Stimulated activated CD8-positive, alpha-beta memory T cell treated with anti-CD3 and anti-CD28 coated beads, Interleukin-15, amount 100 ng/mL, for 24 hours (primary cell): ENCODE data around the gene H1-8.
"Not testable (repeated sequence)": the region's sequence is repeated elsewhere in the genome, so short reads cannot be mapped to it uniquely, and the experiment has no call there.

Experiments used
- DNase-seq: peaks from one replicate; pipeline ENCODE4 v3.0.0-alpha.2; 2020; ENCODE audit warnings: low read depth

The H1-8 gene

DNA sequence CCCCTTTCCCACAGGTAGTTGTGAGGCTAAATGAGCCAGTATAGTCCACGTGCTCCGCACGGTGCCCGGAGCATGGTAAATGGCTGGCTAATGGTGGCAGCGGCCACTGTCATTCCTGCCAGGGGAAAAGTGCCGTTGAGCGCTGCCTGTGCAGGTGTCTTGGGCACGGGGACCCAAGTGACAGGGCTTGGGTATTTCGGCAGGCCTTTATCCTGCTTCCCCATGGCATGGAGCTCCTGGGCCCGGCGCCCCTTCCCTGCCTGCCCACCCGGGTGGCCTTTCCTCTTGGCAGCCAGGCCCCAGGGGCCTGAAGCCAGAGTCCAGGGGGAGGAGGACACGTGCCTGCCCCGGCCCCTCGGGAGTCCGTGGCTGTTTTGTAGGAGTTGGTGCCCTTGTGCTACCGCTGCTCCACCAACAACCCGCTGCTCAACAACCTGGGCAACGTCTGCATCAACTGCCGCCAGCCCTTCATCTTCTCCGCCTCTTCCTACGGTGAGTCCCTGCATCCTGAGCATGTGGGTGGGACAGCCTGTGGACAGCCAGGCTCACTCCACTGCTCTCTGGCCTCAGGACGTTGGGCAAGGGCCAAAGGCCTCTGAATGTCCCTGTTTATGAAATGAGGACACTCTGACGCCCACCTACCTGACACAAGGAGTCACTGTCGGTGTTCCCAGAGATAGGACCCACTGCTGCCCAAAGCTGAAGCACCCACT lies 27.7 kb upstream of the H1-8 start:
- DNase-seq = not testable (repeated sequence)

DNA sequence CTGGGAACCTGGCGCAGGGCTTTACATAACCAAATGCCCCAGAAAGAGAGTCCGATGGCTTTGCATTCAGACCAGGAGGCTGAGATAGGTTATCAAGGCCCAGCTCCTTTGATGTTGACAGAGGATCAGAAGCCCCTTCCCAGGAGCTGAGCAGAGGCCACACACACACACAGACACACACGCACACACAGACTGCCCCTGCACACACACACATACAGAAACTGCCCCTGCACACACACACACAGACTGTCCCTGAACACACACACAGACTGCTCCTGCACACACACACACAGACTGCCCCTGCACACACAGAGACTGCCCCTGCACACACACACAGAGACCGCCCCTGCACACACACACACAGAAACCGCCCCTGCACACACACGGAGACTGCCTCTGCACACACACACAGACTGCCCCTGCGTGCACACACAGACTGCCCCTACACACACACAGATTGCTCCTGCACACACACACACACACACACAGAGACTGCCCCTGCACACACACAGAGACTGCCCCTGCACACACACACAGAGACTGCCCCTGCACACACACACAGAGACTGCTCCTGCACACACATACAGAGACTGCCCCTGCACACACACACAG lies 27.0 kb upstream of the H1-8 start:
- DNase-seq = not testable (repeated sequence)

DNA sequence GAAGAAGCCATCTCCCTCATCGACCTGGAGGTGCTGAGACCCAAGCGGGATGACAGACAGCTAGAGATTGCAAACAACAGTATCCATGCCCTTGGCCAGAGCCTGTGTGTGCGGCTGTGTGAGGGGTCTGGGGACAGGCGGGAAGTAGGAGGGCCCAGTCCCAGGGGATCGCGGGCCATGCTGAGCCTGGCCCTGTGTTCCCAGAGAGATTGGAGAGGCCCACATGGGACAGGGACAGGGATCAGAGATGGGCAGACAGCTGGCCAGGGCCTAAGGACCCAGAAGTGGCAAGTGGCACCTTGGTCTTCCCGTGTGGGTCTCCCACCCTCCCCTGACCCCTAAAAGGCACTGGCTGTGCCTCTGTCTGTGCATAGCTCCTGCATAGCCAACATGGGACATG lies 25.5 kb upstream of the H1-8 start:
- no peak for DNase-seq

DNA sequence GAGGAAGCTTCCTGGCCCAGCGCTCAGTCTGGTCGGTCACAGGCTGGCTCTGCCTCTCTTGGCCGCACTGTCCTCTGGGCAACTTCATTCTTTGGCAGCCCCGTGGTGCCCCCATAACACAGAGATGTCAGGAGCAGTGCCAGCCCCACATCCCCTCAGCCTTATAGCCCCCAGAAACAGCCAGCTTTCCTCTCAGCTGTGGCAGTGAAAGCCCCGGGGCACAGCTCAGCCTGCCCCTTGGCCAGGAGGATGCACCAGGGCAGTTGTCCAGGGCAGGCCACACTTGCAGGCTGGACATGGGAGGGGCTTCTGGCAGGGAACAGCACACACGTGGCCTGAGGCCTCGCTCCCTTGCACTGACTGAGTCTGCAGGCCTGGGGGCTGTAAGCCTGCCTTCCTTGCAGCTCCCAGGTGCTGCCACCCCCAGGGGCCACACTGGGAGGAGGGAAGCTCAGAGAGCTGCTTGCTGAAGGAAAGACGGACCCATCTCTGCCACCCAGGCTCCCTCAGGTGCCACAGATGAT lies 24.9 kb upstream of the H1-8 start:
- no peak for DNase-seq

DNA sequence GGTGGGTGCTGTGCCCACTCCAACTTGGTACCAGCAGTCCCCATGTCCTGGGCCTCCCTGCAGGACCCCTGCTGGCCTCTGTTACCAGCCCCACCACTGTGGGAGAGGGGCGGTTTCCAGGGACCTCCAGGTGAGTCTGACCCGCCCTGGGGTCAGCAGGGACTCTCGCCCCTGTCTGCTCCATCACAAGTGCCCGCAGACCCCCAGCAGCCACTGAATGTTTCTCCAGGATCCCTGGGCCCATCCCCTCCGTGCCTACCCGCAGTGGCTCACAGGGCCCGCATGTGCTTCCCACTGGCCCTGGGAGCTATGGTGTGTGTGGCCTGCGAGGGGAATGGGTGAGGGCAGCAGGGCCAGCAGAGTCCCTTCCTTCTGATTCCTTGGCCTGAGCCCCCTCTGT lies 24.4 kb upstream of the H1-8 start:
- no peak for DNase-seq

GRCh38 chr3:129519449-129519848 lies 23.5 kb upstream of the H1-8 start:
- DNase-seq = no peak

GRCh38 chr3:129519896-129520715 lies 22.9 kb upstream of the H1-8 start:
- DNase-seq = no peak

DNA sequence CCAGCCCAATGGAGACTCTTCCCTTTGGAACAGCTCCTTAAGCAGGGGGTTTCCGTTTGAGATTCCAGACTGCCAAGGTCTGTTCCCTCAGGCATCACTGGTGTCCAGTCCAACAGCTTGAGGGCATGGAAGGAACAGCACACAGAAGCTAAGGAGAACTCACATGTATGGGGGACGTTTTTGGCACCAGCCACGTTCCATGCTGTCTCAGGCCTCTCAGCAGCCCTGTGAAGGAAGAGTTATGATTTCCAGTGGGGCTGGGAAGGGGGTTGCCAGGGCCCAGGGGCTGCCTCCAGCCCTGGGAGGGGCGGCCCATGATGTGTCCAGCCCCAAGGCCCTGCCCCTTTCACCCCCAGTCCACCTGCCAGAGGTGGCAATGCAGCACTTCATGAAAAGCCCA lies 22.0 kb upstream of the H1-8 start:
- DNase-seq = no peak

DNA sequence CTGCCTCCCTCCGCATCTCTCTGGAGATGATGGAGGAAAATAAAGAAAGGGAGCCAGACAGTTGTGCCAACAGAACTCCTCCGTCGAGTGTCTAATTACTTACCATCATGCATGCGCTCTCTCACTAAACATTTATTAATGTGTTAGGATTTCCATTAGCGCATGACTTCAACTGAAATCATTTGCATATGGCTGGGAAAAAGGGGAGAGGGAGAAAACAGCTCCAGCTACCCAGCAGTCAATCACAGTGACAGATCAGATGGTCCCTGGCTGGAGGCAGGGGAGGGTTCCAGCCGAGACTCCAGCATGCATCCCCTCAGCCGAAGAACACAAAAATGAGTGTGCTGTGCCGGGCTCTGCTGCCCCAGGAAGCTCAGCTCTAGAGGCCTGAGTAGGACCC lies 21.4 kb upstream of the H1-8 start:
- no peak for DNase-seq

GRCh38 chr3:129522953-129523352 lies 20.0 kb upstream of the H1-8 start:
- no peak for DNase-seq

GRCh38 chr3:129524081-129524480 lies 18.9 kb upstream of the H1-8 start:
- DNase-seq = no peak

GRCh38 chr3:129525341-129525968 lies 17.5 kb upstream of the H1-8 start:
- no peak for DNase-seq

GRCh38 chr3:129526121-129526900 lies 16.7 kb upstream of the H1-8 start:
- DNase-seq = no peak

- DNase-seq = no peak
Observed at GRCh38 chr3:129527262-129527661, 15.7 kb upstream of the H1-8 start.

DNA sequence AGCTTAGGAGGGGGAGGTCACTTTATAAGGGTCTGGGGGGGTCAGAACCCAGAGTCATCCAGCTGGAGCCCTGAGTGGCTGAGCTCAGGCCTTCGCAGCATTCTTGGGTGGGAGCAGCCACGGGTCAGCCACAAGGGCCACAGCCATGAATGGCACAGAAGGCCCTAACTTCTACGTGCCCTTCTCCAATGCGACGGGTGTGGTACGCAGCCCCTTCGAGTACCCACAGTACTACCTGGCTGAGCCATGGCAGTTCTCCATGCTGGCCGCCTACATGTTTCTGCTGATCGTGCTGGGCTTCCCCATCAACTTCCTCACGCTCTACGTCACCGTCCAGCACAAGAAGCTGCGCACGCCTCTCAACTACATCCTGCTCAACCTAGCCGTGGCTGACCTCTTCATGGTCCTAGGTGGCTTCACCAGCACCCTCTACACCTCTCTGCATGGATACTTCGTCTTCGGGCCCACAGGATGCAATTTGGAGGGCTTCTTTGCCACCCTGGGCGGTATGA lies 14.3 kb upstream of the H1-8 start, which contains the start of gene RHO:
TSS of gene RHO (plus strand) at position 51 of the 512 bp plus-strand sequence. CDS start at position 146, 95 bp downstream.
- DNase-seq = no peak

- DNase-seq = no peak
Observed at GRCh38 chr3:129529436-129530210, 13.4 kb upstream of the H1-8 start.

- DNase-seq = no peak
Observed at GRCh38 chr3:129530251-129530791, 12.7 kb upstream of the H1-8 start.

GRCh38 chr3:129530821-129531220 lies 12.2 kb upstream of the H1-8 start:
- no peak for DNase-seq

GRCh38 chr3:129531699-129532098 lies 11.3 kb upstream of the H1-8 start:
- no peak for DNase-seq

GRCh38 chr3:129532261-129532660 lies 10.7 kb upstream of the H1-8 start:
- no peak for DNase-seq
